Measurements from ENCODE around the gene WDR81. TPM values are rescaled to one million over a fixed set of nuclear protein-coding genes. Genes with fewer than 3 reads are reported as not detected.
"Not testable (repeated sequence)": the region's sequence is repeated elsewhere in the genome, so short reads cannot be mapped to it uniquely, and the experiment has no call there.

WDR81 gene
- total RNA-seq, 1 donor from 2014 or later: 18.3 TPM

- H3K9me3 Mint-ChIP-seq; intact Hi-C loops (cut with micrococcal nuclease); DNase-seq; H3K27ac Mint-ChIP-seq: not testable (repeated sequence)
- peaks cover 16% of the 10 kb centered on the region for H3K36me3 Mint-ChIP-seq (ENCODE audit: low read depth)
- H3K27me3 Mint-ChIP-seq: peaks cover 41% of the 10 kb centered on the region
- peak overlapping the region; percentile 52 for H3K4me3 Mint-ChIP-seq
- peaks cover 15% of the 10 kb centered on the region for H3K4me1 Mint-ChIP-seq
Observed at GRCh38 chr17:1708791-1709346, 15.6 kb upstream of the WDR81 start.

- H3K27ac Mint-ChIP-seq: no peak overlapping the region
- peaks cover 41% of the 10 kb centered on the region for H3K27me3 Mint-ChIP-seq
- H3K4me1 Mint-ChIP-seq: peaks cover 17% of the 10 kb centered on the region
- no peaks in the 10 kb centered on the region for H3K9me3 Mint-ChIP-seq
- intact Hi-C loops (cut with micrococcal nuclease): no loop called here
- DNase-seq: no peak
- peaks cover 18% of the 10 kb centered on the region for H3K36me3 Mint-ChIP-seq (ENCODE audit: low read depth)
- peak overlapping the region; percentile 52 for H3K4me3 Mint-ChIP-seq
Observed at GRCh38 chr17:1709403-1709951, 15.0 kb upstream of the WDR81 start.

- Mint-ChIP-seq H3K9me3 (no peaks in the 10 kb centered on the region), H3K27ac (no peak within 1 kb of the TSS), H3K4me1 (peaks cover 20% of the 10 kb centered on the region), H3K4me3 (peak within 1 kb of the TSS; percentile 52), H3K27me3 (peaks cover 36% of the 10 kb centered on the region), H3K36me3 (ENCODE audit: low read depth) (peaks cover 18% of the 10 kb centered on the region)
- intact Hi-C loops (cut with micrococcal nuclease): loop anchor here (10.0 kb wide), 1 partner anchor 685 kb away; no protein-coding TSS in a partner anchor
- DNase-seq: peak; percentile 73
Observed at GRCh38 chr17:1709971-1710806, 14.3 kb upstream of the WDR81 start, which contains the start of gene TLCD2. Gene TLCD2, minus strand, starts transcription at chr17:1710377. Its CDS starts 135 bp downstream, at chr17:1710242.

- intact Hi-C loops (cut with micrococcal nuclease): loop anchor here (10.0 kb wide), 1 partner anchor 684 kb away; no protein-coding TSS in a partner anchor
- Mint-ChIP-seq H3K36me3 (ENCODE audit: low read depth) (peaks cover 19% of the 10 kb centered on the region), H3K9me3 (no peaks in the 10 kb centered on the region), H3K4me3 (peak overlapping the region; percentile 51), H3K27me3 (peaks cover 31% of the 10 kb centered on the region), H3K4me1 (peaks cover 20% of the 10 kb centered on the region), H3K27ac (no peak overlapping the region)
- no peak for DNase-seq
Observed at GRCh38 chr17:1710807-1711553, 13.5 kb upstream of the WDR81 start.

- Mint-ChIP-seq H3K36me3 (ENCODE audit: low read depth) (peaks cover 19% of the 10 kb centered on the region), H3K9me3 (no peaks in the 10 kb centered on the region), H3K27me3 (peaks cover 27% of the 10 kb centered on the region), H3K27ac (no peak overlapping the region), H3K4me1 (peaks cover 21% of the 10 kb centered on the region), H3K4me3 (no peak overlapping the region)
- intact Hi-C loops (cut with micrococcal nuclease): loop anchor here (10.0 kb wide), 1 partner anchor 683 kb away; no protein-coding TSS in a partner anchor
- no peak for DNase-seq
Observed at GRCh38 chr17:1711804-1712203, 12.7 kb upstream of the WDR81 start.

GRCh38 chr17:1712271-1712670 is 12.2 kb upstream of the WDR81 start:
- Mint-ChIP-seq H3K9me3 (no peaks in the 10 kb centered on the region), H3K4me3 (no peak overlapping the region), H3K27me3 (peaks cover 24% of the 10 kb centered on the region), H3K4me1 (peaks cover 21% of the 10 kb centered on the region), H3K36me3 (ENCODE audit: low read depth) (peaks cover 19% of the 10 kb centered on the region), H3K27ac (no peak overlapping the region)
- DNase-seq: no peak
- intact Hi-C loops (cut with micrococcal nuclease): loop anchor here (10.0 kb wide), 1 partner anchor 683 kb away; no protein-coding TSS in a partner anchor

GRCh38 chr17:1713160-1713877 is 11.2 kb upstream of the WDR81 start:
- Mint-ChIP-seq H3K27ac (no peak overlapping the region), H3K4me3 (peak overlapping the region; percentile 29), H3K27me3 (peaks cover 18% of the 10 kb centered on the region), H3K9me3 (no peaks in the 10 kb centered on the region), H3K36me3 (ENCODE audit: low read depth) (peaks cover 19% of the 10 kb centered on the region), H3K4me1 (peaks cover 27% of the 10 kb centered on the region)
- intact Hi-C loops (cut with micrococcal nuclease): loop anchor here (10.0 kb wide), 1 partner anchor 681 kb away; no protein-coding TSS in a partner anchor
- DNase-seq: no peak

GRCh38 chr17:1713878-1714426 is 10.6 kb upstream of the WDR81 start:
- Mint-ChIP-seq H3K36me3 (ENCODE audit: low read depth) (peaks cover 19% of the 10 kb centered on the region), H3K27me3 (peaks cover 15% of the 10 kb centered on the region), H3K27ac (no peak overlapping the region), H3K4me1 (peaks cover 25% of the 10 kb centered on the region), H3K9me3 (no peaks in the 10 kb centered on the region), H3K4me3 (peak overlapping the region; percentile 95)
- intact Hi-C loops (cut with micrococcal nuclease): loop anchor here (10.0 kb wide), 1 partner anchor 681 kb away; no protein-coding TSS in a partner anchor
- DNase-seq: peak; percentile 60

GRCh38 chr17:1714427-1714979 is 10.0 kb upstream of the WDR81 start:
- Mint-ChIP-seq H3K36me3 (ENCODE audit: low read depth) (peaks cover 19% of the 10 kb centered on the region), H3K9me3 (no peaks in the 10 kb centered on the region), H3K4me1 (peaks cover 25% of the 10 kb centered on the region), H3K27ac (no peak overlapping the region), H3K27me3 (peaks cover 12% of the 10 kb centered on the region), H3K4me3 (peak overlapping the region; percentile 95)
- peak; percentile 78 for DNase-seq
- intact Hi-C loops (cut with micrococcal nuclease): loop anchor here (10.0 kb wide), 1 partner anchor 680 kb away; no protein-coding TSS in a partner anchor

GRCh38 chr17:1714980-1715802 is 9.3 kb upstream of the WDR81 start:
- H3K4me1 Mint-ChIP-seq: peaks cover 27% of the 10 kb centered on the region
- peak overlapping the region; percentile 95 for H3K4me3 Mint-ChIP-seq
- H3K36me3 Mint-ChIP-seq (ENCODE audit: low read depth): peaks cover 19% of the 10 kb centered on the region
- peak; percentile 85 for DNase-seq
- intact Hi-C loops (cut with micrococcal nuclease): loop anchor here (10.0 kb wide), 1 partner anchor 680 kb away; no protein-coding TSS in a partner anchor
- no peaks in the 10 kb centered on the region for H3K9me3 Mint-ChIP-seq
- H3K27ac Mint-ChIP-seq: no peak overlapping the region
- peaks cover 12% of the 10 kb centered on the region for H3K27me3 Mint-ChIP-seq

GRCh38 chr17:1715803-1716075 is 8.8 kb upstream of the WDR81 start:
- H3K4me1 Mint-ChIP-seq: peaks cover 30% of the 10 kb centered on the region
- H3K27ac Mint-ChIP-seq: peak overlapping the region; percentile 75
- H3K9me3 Mint-ChIP-seq: no peaks in the 10 kb centered on the region
- peaks cover 19% of the 10 kb centered on the region for H3K36me3 Mint-ChIP-seq (ENCODE audit: low read depth)
- peaks cover 10% of the 10 kb centered on the region for H3K27me3 Mint-ChIP-seq
- H3K4me3 Mint-ChIP-seq: peak overlapping the region; percentile 95
- no peak for DNase-seq
- intact Hi-C loops (cut with micrococcal nuclease): loop anchor here (2.0 to 10.0 kb wide), 6 partner anchors 31 to 679 kb away; partner anchors contain the start of genes PRPF8, RILP and RPA1

Measured in activated CD4-positive, alpha-beta T cell treated with anti-CD3 and anti-CD28 coated beads, Interleukin-2, amount 10 ng/mL, durations not matched to agents 24 days and 14 days (primary cell).